Fibroblast of villous mesenchyme (primary cell): ENCODE results near the gene ISM1. TPM values are rescaled to one million over a fixed set of nuclear protein-coding genes. Genes with fewer than 3 reads are reported as not detected.
A peak's percentile ranks its signal among the peaks of the same experiment; 100 is the strongest.

Source experiments
- DNase-seq: peaks from one replicate; pipeline ENCODE4 v3.0.0-alpha.2; 2010; ENCODE audit warnings: low read depth
- H3K4me3 ChIP-seq: 2 replicates; pipeline ENCODE4 v1.5.1; 2011; ENCODE audit warnings: low read depth, mild to moderate bottlenecking, low read length
- CTCF ChIP-seq: IDR thresholded peaks from 2 replicates; pipeline ENCODE4 v1.5.1; 2012; ENCODE audit warnings: low read depth, mild to moderate bottlenecking, low read length; ENCODE audit not compliant: insufficient read depth
- total RNA-seq: library from RNA; depleted of rRNA; stranded (reverse); fragments of >200 nt; gene quantifications from 2 replicates; pipeline ENCODE4 v1.2.3, GENCODE V29; 2012

The ISM1 gene
- total RNA-seq, 1 donor: 0.43 TPM

GRCh38 chr20:13261460-13262301 is 40.6 kb downstream of the ISM1 start:
- peak; percentile 87 for TF ChIP-seq CTCF
- DNase-seq: peak; percentile 53

GRCh38 chr20:13262302-13262650 is 41.2 kb downstream of the ISM1 start:
- DNase-seq: no peak
- TF ChIP-seq CTCF: no peak

More at GRCh38 chr20:13261460-13262301, 40.6 kb downstream of the ISM1 start:
- H3K4me3 ChIP-seq: no peak overlapping the region

GRCh38 chr20:13262671-13263360 is 41.7 kb downstream of the ISM1 start:
- TF ChIP-seq CTCF: no peak
- peak; percentile 12 for DNase-seq
- no peak overlapping the region for H3K4me3 ChIP-seq

More at GRCh38 chr20:13262302-13262650, 41.2 kb downstream of the ISM1 start:
- no peak overlapping the region for H3K4me3 ChIP-seq

DNA sequence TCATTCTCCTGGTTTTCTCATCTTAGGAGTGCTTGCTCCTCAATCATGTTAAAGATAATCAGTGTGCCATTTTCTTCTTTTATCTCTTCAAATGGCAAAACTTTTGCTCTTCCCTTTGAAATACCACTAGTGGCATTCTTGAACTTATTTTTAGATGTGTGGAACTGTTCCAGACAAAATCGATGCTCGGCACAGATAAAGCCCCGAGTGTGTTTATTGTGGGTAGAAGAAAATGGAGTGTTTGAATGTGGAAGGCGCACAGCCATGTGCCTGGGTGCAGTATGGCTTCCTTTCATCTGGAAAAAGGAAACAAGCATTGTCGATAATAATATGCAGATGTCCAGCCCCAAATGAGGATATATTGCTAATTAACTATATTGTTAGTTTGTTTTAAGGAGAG is 42.4 kb downstream of the ISM1 start:
- no peak for TF ChIP-seq CTCF
- DNase-seq: no peak
- no peak overlapping the region for H3K4me3 ChIP-seq

DNA sequence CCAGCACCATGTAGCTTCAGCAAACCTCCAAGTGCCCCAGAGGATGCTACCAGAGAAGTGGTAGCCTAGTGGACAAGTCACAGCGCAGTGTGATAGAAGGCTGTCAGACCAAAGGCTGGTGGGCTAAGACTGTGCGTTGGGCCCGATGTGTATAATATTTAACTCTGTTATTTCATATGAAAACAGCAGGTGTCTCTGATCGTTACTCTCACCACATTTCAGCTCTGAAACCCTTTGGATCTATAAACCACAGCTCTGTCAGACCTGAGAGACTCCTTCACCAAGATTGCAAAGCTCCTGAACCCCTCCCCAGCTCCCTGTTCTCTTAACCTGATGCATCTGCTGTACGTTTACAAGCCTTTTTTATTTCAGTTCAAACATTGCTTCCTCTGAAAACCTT is 43.8 kb downstream of the ISM1 start:
- TF ChIP-seq CTCF: no peak
- no peak for DNase-seq

GRCh38 chr20:13265941-13266340 is 44.9 kb downstream of the ISM1 start:
- no peak for DNase-seq
- no peak overlapping the region for H3K4me3 ChIP-seq
- TF ChIP-seq CTCF: no peak

More for the DNA sequence above, 43.8 kb downstream of the ISM1 start:
- H3K4me3 ChIP-seq: no peak overlapping the region
